ENCODE results near the gene SLC25A46. TPM values are rescaled to one million over a fixed set of nuclear protein-coding genes. Genes with fewer than 3 reads are reported as not detected.

SLC25A46 gene
- total and polyA plus RNA-seq, 2 of the 8 experiments (the other 6 are each of a cell fraction or from before 2014, with no cell fraction given): 10.6 to 21.7 TPM

DNA sequence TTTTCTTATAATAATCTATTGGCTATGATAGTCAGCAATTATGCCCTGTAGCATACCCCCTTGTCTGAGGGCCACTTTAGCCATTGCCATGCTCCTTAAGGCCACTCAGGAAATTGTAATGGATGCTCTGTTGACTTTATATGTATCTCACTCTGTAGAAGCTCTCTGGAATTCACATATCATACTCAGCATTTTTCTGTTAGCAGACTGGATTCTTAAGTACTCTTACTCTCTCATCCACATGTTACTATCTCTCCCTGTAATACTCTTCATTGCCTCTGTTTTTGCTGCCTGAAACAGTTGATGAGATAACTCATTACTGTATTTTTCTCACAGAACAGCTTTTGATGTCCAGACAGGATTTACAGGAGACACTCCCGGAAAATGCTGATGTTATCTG, 36.5 kb upstream of the SLC25A46 start (continued):
- TF ChIP-seq NANOG (IDR thresholded peaks at IDR 0.05; ENCODE audit: insufficient read depth, low read depth, low read length, poor library complexity, severe bottlenecking) (no peak), SP1 (IDR thresholded peaks at IDR 0.05; ENCODE audit: low read depth, low read length) (no peak), EP300 (IDR thresholded peaks at IDR 0.05; ENCODE audit: borderline replicate concordance in 1 of 2, low read depth in 2 of 2, low read length in 2 of 2) (no peak)
